ENCODE results near the gene MPHOSPH9.

The MPHOSPH9 gene

DNA sequence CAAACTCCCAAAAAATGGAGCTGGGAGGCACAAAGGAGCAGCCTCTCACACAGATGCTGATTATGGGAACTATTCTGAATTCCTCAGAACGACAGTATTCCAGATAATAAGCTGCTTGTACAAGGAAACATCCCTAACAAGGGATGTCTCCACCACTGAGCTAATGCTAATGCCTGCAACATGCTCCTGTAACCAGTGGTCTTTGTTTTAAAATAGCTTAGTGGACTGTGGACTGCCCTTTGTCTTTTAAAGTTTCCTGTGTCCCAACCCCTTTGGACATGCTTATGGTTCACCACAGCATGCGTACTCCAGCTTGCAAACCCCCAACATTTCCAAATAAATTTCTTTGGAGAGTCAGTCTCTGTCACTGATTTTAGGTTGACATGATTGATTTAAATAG lies 65.6 kb downstream of the MPHOSPH9 start:
- no peak overlapping the region for H3K9ac ChIP-seq
- H3K36me3 ChIP-seq = peaks cover 91% of the 10 kb centered on the region
- H3K9me3 ChIP-seq = no peaks in the 10 kb centered on the region
- no peaks in the 10 kb centered on the region for H3K4me1 ChIP-seq
- no peak overlapping the region for H3K27ac ChIP-seq
- H3K4me2 ChIP-seq = no peak overlapping the region
- no peak for TF ChIP-seq Cebpa-rat (IDR thresholded peaks at IDR 0.05)
- no peak overlapping the region for H3K4me3 ChIP-seq
- H3K27me3 ChIP-seq = no peaks in the 10 kb centered on the region
- H4K20me1 ChIP-seq = no peaks in the 10 kb centered on the region

- TF ChIP-seq Cebpa-rat (IDR thresholded peaks at IDR 0.05) = no peak
- H3K4me1 ChIP-seq = no peaks in the 10 kb centered on the region
- H3K4me2 ChIP-seq = no peak overlapping the region
These were observed 67.4 kb downstream of the MPHOSPH9 start for GRCh38 chr12:123165537-123165936.

GRCh38 chr12:123164710-123165261 lies 68.2 kb downstream of the MPHOSPH9 start:
- Histone ChIP-seq H3K4me3 (no peak overlapping the region), H3K27me3 (no peaks in the 10 kb centered on the region), H3K27ac (no peak overlapping the region), H3K4me1 (no peaks in the 10 kb centered on the region), H4K20me1 (no peaks in the 10 kb centered on the region), H3K36me3 (peaks cover 91% of the 10 kb centered on the region), H3K4me2 (no peak overlapping the region), H3K9me3 (no peaks in the 10 kb centered on the region), H3K9ac (0 out of 2 replicates have a peak overlapping the region, but pooled peaks have one; percentile 19)
- TF ChIP-seq Cebpa-rat (IDR thresholded peaks at IDR 0.05) = no peak

More at GRCh38 chr12:123165537-123165936, 67.4 kb downstream of the MPHOSPH9 start:
- Histone ChIP-seq H3K27me3 (no peaks in the 10 kb centered on the region), H4K20me1 (no peaks in the 10 kb centered on the region), H3K9me3 (no peaks in the 10 kb centered on the region), H3K9ac (0 out of 2 replicates have a peak overlapping the region, but pooled peaks have one; percentile 19), H3K36me3 (peaks cover 91% of the 10 kb centered on the region), H3K27ac (no peak overlapping the region), H3K4me3 (no peak overlapping the region)

- peaks cover 91% of the 10 kb centered on the region for H3K36me3 ChIP-seq
- H3K27me3 ChIP-seq = no peaks in the 10 kb centered on the region
- H4K20me1 ChIP-seq = no peaks in the 10 kb centered on the region
- no peak overlapping the region for H3K9ac ChIP-seq
- H3K27ac ChIP-seq = no peak overlapping the region
- H3K4me1 ChIP-seq = no peaks in the 10 kb centered on the region
- H3K4me2 ChIP-seq = no peak overlapping the region
- H3K4me3 ChIP-seq = no peak overlapping the region
- TF ChIP-seq Cebpa-rat (IDR thresholded peaks at IDR 0.05) = no peak
- H3K9me3 ChIP-seq = no peaks in the 10 kb centered on the region
These were observed 68.7 kb downstream of the MPHOSPH9 start for GRCh38 chr12:123164222-123164621.

DNA sequence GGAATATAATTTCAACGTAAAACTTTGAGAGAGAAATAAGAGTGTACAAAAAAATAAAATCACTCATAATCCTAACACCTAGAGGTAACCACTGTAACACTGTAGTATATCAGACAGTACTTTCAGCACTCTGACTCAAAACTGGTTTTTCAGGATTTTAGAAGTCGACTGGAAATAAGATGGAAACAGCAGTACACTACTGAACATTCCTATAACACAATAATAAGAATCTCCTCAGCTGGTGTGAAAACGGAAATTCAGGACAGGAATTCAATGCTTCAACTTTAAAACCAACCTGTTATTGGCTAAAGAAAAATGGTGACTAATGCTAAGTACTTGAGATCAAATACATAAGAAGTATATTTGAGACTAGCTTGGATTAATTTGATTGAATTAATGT lies 69.7 kb downstream of the MPHOSPH9 start:
- TF ChIP-seq Cebpa-rat (IDR thresholded peaks at IDR 0.05) = no peak
- Histone ChIP-seq H3K27ac (no peak overlapping the region), H3K4me3 (no peak overlapping the region)

GRCh38 chr12:123160801-123161487 lies 72.0 kb downstream of the MPHOSPH9 start:
- no peak overlapping the region for H3K4me3 ChIP-seq
- no peak overlapping the region for H3K4me2 ChIP-seq
- no peak for TF ChIP-seq Cebpa-rat (IDR thresholded peaks at IDR 0.05)
- H3K27me3 ChIP-seq = no peaks in the 10 kb centered on the region
- no peaks in the 10 kb centered on the region for H3K4me1 ChIP-seq
- no peaks in the 10 kb centered on the region for H4K20me1 ChIP-seq
- H3K9ac ChIP-seq = no peak overlapping the region
- H3K36me3 ChIP-seq = peaks cover 93% of the 10 kb centered on the region
- H3K27ac ChIP-seq = no peak overlapping the region
- H3K9me3 ChIP-seq = no peaks in the 10 kb centered on the region

More for the DNA sequence above, 69.7 kb downstream of the MPHOSPH9 start:
- Histone ChIP-seq H3K27me3 (no peaks in the 10 kb centered on the region), H3K9ac (no peak overlapping the region), H3K36me3 (peaks cover 99% of the 10 kb centered on the region), H3K4me2 (no peak overlapping the region), H4K20me1 (no peaks in the 10 kb centered on the region), H3K4me1 (no peaks in the 10 kb centered on the region), H3K9me3 (no peaks in the 10 kb centered on the region)

GRCh38 chr12:123153906-123154305 lies 79.0 kb downstream of the MPHOSPH9 start:
- no peak overlapping the region for H3K4me3 ChIP-seq
- H4K20me1 ChIP-seq = peaks cover 12% of the 10 kb centered on the region
- no peak overlapping the region for H3K9ac ChIP-seq
- H3K27ac ChIP-seq = no peak overlapping the region
- TF ChIP-seq Cebpa-rat (IDR thresholded peaks at IDR 0.05) = no peak
- peaks cover 32% of the 10 kb centered on the region for H3K27me3 ChIP-seq
- no peak overlapping the region for H3K4me2 ChIP-seq
- peaks cover 29% of the 10 kb centered on the region for H3K4me1 ChIP-seq
- no peaks in the 10 kb centered on the region for H3K9me3 ChIP-seq
- peaks cover 50% of the 10 kb centered on the region for H3K36me3 ChIP-seq

GRCh38 chr12:123152833-123153232 lies 80.1 kb downstream of the MPHOSPH9 start:
- Histone ChIP-seq H3K9ac (no peak overlapping the region), H3K27me3 (peaks cover 43% of the 10 kb centered on the region), H3K4me3 (no peak overlapping the region), H3K9me3 (no peaks in the 10 kb centered on the region), H3K27ac (no peak overlapping the region), H3K36me3 (peaks cover 47% of the 10 kb centered on the region), H4K20me1 (peaks cover 17% of the 10 kb centered on the region), H3K4me2 (no peak overlapping the region), H3K4me1 (peaks cover 40% of the 10 kb centered on the region)
- TF ChIP-seq Cebpa-rat (IDR thresholded peaks at IDR 0.05) = no peak

GRCh38 chr12:123151457-123152454 lies 81.2 kb downstream of the MPHOSPH9 start:
- peak overlapping the region; percentile 86 for H3K4me3 ChIP-seq
- H4K20me1 ChIP-seq = peaks cover 22% of the 10 kb centered on the region
- peak overlapping the region; percentile 94 for H3K4me2 ChIP-seq
- TF ChIP-seq Cebpa-rat (IDR thresholded peaks at IDR 0.05) = no peak
- peaks cover 51% of the 10 kb centered on the region for H3K4me1 ChIP-seq
- H3K9me3 ChIP-seq = no peaks in the 10 kb centered on the region
- peak overlapping the region; percentile 84 for H3K27ac ChIP-seq
- peak overlapping the region; percentile 88 for H3K9ac ChIP-seq
- H3K27me3 ChIP-seq = peaks cover 48% of the 10 kb centered on the region
- H3K36me3 ChIP-seq = peaks cover 39% of the 10 kb centered on the region
